Inflammatory macrophage (primary cell): ENCODE results near the gene MFSD11.
"Not testable (repeated sequence)": the region's sequence is repeated elsewhere in the genome, so short reads cannot be mapped to it uniquely, and the experiment has no call there.

Source experiments
- DNase-seq, 2 donors: peaks; one replicate each; pipeline ENCODE4 v3.0.0-alpha.2; 2020 to 2022
- total RNA-seq, 18 experiments: gene quantifications; one replicate each; lab custom pipeline; 2026; ENCODE audit warnings: mixed read lengths in 6 of 18, inconsistent platforms in 2 of 18; lab: John Stamatoyannopoulos, UW

Gene MFSD11
- 20.0 to 54.3 (median 41.2) reads per million in 18 experiments for total RNA-seq

DNA sequence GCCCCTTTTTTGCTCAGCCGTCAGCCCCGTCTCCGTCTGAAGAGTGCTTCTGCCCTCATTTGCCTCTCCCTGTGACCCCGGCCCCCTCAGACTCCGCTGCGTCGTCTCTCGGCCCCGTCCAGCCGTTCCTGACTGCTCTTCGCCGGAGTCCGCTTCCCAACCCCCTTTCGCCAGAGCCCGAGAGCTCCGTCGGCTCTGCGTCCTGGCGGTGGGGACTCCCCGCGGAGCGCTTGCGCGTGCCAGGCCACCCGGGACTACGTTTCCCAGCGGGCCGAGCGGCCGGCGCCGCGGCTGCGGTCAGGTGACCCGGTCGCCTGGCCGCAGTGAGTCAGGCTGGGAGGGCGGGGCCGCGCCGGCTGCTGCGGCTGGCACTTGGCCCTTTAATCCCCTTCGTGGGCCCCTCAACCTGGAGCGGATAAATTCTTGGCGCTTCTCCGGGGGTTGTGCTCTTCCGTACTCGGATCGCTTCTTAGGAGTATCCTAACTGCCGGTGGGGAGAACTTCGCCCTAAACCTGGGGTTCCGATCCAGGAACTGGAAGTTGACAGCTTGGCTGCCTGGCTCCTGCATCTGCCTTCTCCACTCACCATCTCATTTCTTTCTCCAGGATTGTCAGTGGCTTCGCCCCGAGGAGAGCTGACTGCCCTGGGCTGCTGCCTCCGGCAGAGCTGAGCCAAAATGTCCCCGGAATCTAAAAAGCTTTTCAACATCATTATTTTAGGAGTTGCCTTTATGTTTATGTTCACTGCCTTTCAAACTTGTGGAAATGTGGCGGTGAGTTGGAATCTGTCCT, at the start of gene MFSD11:
MFSD11 (plus strand) TSS at position 444 of the 792 bp plus-strand sequence; CDS start at position 678, 234 bp downstream.
- DNase-seq: peak; percentile 90 to 94

DNA sequence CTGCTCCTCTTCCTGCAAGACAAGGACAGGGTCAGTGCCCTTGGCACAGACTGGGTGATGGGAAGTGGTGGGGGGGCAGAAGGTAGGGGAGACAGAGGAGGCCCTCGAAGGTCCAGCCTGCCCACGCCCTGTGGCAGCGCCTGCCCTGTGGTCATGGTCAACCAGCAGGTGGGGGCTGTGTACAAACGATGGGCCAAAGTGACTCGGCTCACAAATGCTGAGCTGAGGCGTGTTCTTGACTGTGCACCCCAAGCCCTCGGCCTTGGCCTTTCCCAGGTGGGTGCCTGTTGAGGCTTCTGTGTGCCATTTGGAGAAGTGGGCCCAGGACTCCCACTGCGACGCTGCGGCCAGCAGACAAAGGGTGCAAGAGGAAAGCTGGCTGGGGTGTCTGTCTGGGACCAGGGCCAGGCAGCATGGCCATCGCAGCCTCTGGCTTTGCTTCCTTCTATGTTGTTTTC, 49.7 kb upstream of the MFSD11 start:
- DNase-seq: no peak

DNA sequence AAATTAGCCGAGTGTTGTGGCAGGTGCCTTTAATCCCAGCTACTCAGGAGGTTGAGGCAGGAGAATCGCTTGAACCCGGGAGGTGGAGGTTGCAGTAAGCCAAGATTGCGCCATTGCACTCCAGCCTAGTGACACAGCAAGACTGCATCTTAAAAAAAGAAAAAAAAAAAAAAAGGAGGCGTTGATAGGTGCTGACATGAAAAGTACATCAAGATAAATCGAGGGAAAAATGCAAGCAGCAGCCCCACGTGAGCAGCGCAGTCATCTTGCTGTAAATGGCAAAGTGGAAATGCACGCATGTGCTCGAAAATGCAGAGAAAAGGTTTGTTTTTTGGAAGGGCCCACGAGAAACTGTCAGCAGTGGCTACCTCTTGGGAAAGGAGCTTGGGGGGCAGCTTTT, 48.1 kb upstream of the MFSD11 start:
- DNase-seq: no peak

DNA sequence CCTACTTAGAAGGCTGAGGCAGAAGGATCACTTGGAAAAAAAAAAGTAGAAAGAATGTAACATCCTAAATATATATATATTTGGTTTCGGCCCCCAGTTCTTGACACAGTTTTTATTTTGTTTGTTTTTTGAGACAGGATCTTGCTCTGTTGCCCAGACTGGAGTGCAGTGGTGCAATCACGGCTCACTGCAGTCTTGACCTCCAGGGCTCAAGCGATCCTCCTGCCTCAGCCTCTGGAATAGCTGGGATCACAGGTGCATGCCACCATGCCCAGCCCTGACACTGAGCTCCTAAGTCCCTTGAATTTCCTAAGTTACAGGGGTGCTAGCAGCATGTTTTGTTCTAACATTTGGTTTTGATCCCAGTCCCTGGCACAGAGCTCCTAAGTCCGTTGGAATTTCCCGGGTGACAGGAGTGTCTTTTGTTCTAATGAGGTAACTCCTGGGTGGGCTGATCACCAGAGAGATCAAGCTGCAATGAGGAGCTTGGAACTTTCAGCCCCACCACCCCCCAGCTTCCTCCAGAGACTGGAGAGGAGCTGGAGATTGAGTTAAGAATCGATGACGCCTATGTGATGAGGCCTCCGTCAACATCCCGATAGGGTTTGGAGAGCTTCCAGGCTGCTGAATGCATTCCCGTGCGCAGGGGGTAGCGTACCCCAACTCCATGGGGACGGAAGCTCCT, 47.2 kb upstream of the MFSD11 start:
- no peak for DNase-seq

DNA sequence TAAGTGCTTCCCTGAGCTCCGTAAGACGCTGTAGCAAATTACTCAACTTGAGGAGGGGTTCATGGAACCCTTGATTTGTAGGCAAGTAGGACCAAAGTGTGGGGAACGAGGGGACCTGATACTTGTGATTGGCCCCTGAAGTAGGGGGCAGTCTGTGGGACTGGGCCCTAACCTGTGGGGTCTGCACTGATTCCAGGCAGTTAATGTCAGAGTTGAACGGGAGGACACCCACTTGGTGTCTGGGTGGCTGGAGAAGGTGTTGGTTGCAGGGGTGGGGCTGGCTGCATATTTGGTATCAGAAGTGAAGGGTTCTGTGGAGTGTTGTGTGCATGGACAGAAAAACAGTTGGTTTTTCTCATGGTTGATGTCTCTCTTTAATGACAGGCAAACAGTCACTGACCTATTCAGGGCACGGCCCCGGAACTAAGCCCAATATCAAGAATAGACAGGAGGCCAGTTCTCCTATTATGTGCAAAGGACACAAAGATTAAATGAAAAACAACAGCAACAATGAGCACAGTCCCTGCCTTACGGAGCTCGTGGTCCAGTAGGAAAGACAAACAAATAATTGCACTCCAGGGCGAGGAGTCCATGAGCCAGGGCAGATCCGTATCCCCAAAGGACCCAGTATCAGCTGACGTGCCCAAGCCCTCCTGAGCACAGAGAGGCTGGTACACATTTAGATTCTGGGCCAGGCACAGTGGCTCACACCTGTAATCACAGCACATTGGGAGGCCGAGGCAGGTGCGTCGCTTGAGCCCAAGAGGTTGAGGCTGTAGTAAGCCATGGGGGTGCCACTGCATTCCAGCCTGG, 46.3 kb upstream of the MFSD11 start:
- no peak for DNase-seq

DNA sequence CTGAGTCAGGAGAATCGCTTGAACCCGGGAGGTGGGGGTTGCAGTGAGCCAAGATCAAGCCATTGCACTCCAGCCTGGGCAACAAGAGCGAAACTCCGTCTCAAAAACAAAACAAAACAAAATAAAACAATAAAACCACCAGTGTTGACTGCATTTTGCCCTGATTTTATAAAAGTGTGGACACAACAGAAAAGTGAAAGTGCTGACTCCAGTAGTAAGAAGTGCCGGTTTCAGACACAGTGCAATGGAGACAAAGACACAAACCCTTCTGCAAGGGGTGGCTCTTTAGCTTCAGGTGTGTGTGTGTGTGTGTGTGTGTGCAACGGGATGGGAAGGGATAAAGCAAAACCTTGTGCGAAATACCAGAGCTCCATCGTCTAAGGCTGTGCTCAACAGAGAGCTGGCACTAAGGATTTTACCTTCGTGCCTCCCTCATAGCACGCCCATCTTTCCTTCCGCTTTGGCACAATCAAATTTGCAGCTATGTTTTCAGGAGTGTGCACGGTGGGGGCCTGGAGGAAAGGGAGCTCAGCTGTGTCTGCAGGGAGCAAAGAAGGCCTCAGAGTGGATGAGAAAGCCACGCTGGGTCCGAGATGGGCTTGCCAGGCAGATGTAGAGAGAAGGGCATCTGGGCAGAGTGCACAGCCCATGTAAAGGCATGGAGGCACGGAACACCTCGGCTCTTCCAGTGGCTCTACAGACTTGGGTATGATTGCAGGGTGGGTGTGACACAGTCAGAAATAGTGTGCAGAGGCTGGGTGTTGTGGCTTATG, 42.7 kb upstream of the MFSD11 start:
- no peak for DNase-seq

DNA sequence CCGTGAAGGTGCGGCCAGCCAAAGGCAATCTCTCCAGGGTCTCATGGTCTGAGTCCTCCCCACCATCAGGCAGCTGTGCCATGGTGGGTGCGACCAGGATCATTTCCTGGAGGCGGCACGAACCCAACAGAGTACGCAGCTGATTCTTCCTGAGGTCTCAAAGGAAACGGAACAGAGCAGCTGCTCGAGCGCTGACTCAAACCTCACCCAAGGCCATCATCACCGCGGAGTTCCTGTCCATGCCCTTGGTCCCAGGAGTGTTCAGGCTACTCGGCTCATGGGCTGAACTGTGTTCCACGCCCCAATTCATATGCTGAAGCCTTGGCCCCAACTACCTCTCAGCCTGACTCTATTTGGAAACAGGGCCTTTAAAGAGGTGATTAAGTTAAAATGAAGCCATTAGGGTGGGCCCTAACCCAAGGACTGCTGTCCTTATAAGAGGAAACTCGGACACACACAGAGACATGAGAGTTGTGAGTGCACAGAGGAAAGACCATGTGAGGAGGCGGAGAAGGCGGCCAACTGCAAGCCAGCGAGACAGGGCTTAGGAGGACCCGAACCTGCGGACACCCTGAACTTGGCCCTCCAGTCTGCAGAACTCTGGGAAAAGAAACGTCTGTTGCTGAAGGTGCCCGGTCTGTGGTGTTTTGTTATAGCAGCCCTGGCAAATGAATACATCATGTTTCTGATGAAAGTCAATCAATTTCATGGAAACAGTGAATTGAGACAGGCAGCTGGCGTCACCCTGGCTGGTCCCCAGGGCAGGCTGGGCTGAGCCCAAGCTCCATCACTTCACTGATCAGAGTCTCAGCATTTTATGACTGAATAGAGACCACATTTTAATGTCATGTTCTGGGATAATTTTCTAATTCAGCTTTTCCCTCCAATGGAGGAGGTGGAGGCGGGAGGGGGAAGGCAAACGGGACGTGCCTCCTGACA, 40.9 kb upstream of the MFSD11 start:
- DNase-seq: no peak

DNA sequence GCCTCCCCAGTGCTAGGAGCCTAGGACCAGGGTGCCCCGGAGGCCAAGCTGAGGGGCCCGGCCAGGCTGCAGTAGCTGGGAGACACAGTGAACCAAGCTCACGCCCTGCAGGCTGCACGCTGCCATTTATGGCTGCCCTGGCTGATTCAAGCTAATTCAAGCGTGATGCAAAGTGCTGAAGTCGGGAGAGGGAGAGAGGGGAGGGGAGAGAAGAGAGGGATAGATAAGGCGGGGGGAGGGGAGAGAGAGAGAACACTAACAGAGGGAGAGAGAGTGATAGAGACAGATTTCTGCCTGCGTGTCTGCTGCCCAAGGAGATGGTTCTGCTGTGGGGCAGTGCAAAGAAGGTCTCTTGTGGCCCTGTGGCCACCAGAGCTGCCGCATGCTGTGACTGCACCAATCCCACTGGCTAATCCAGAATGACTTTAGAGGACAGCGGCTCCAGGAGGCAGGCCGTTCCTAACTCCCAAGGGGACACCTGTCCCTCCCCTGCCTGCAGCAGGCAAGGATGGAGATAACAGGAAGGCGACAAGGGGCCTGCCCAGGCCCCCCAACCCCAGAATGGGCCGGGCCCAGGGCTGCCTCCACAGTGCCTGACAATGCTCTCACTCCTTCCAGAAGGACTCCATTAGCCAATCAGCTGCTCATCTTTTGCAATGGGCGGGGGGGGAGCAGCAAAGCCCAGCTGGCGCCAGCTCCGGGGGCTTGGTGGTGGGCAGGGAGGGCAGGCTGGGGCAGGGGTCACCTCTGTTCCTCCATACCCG, 40.0 kb upstream of the MFSD11 start:
- DNase-seq: no peak

DNA sequence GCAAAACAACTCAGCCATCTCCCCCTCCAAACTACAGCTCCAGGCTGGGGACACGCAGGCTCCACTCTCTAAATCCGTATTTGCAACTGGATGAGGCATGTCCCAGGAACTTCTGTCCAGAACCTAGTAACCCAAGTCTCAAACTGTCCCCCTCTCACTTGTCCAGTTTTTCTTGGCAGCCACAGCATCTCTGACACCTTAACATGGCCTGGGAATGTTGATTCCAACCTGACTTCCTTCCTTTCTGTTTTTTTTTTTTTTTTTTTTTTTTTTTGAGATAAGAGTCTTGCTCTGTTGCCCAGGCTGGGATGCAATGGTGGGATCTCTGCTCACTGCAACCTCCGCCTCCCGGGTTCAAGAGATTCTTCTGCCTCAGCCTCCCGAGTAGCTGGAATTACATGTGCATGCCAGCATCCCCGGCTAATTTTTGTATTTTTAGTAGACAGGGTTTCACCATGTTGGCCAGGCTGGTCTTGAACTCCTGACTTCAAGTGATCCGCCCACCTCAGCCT, 39.4 kb upstream of the MFSD11 start:
- not testable (repeated sequence) for DNase-seq

DNA sequence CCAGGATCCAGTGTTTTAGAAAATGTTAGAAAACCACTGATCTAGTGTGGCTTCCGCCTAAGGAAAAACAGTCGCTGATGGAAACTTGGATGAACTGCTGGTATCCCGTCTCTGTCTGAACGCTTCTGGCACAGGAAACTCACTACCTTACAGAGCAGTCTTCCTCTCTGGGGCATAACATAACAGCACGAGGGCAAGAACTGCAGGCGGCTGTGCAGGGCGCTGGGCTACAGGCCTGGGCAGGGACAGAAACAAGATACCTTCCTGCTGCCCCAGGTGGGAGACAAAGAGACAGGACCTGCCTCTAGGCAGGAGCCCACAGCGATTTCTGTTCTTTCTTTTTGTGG, 37.7 kb upstream of the MFSD11 start:
- DNase-seq: no peak

DNA sequence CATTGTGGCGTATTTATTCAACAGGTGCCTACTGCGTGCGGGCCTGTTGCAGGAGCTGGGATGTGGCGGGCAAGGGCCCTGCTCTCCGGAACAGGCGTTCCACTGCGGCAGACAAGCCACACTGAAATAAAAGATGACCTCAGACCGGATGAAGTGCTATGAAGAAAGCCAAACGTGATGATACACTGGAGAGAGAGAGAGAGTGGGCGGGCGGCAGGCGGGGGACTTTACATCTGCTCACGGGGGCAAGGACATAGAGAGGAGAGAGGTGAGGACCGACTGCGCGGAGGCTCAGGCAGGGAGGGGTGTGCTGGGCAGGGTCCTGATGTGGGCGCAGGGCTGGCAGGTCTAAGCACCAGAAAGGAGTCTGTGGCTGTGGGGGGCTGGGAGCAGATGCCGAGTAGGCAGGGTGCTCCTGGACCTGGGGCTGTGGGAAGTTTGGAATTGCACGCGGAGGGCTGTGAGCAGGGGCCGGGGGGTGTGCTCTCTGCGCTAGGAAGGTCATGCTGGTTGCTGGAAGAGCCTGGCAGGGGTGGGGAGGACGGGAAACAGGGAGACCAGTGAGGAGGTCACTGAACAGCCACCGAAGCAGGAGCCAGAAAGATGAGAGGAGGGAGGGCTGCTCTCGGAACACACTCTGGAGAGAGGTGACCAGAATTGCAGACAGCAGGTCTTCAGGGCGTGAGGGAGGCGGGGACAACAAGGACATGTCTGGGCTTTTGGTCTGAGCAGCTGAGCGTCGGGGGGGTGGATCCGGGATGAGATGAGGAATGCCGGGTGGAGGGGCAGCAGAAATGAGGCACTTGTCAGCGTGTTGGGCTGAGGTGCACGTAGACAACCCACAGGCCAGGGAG, 37.1 kb upstream of the MFSD11 start:
- DNase-seq: no peak

DNA sequence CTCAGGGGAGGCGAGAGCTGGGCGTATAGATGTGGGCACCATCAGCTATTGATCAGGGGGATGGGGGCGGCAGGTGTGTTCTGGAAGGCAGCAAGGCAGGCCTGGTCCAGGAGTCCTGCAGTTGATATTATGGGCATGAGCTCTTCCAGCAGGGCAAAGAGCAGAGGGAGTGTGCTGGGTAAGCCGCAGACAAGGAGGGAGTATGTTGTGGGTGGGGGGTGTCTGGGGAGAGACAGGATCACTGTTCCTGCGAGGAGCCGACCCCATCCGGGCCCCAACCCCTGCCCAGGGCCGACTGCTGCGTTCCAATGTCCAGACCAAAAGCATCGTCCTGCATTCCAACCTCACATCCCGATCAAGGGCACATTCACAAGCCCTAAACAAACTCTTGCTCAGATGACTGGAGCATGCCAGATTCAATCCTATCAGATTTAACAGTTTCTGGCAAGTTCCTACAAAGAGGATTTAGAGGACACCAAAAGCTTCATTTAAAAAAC, 36.4 kb upstream of the MFSD11 start:
- no peak for DNase-seq

DNA sequence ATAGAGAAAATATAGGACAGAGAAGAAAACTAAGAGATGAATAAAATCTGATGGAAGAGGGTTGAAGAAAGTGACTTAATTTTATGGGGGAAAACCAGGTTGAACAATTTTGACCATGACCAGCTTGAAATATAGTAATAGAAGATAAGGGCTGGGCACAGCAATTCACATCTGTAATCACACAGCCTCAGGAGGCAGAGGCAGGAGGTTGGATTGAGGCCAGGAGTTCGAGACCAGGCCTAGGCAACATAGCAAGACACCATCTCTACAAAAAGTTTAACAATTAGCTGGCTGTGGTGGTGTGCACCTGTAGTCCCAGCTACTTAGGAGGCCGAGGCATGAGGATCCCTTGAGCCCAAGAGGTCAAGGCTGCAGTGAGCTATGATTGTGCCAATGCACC, 35.8 kb upstream of the MFSD11 start:
- no peak for DNase-seq

DNA sequence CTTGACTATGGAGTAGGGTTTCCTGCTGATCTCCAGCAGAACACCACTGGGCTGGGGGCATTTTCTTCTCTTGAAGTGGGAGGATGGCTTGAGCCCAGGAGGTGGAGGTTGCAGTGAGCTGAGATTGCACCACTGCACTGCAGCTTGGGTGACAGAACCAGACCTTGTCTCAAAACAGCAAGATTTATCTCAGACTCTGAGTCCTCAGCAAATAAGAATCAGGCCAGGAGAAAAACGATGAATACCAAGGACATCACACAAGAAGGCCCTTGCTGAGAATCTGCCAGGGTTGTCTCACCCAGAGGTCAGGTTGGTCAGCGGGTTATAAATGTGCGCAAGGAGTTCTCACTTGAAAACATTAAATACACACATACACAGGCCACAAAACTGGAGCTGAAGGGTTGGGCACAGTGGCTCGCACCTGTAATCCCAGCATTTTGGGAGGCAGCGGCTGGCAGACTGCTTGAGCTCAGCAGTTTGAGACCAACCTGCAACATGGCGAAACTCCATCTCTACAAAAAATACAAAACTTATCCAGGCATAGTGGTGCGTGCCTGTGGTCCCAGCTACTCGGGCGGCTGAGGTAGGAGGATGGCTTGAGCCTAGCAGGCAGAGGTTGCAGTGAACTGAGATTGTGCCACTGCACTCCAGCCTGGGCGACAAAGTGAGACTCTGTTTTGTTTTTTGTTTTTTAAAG, 34.8 kb upstream of the MFSD11 start:
- no peak for DNase-seq

DNA sequence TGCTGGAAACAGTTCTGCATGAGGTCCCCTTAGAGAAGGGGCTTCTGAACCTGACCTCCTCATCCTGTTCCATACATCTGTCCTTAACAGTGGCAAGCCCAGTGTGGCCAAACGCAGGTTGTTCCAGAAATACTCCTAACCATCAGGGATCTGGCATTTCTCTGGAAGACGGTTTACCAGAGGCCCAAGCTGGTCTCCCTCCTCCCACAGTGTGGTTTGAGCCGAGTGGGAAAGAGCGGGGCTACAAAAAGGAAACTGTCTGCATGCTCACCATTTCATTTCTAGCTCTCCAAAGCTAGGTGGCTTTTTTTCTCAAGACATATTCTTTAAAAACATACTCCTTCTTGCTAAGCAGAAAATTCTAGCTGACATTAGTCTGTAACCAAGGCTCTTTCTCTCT, 33.1 kb upstream of the MFSD11 start:
- no peak for DNase-seq

DNA sequence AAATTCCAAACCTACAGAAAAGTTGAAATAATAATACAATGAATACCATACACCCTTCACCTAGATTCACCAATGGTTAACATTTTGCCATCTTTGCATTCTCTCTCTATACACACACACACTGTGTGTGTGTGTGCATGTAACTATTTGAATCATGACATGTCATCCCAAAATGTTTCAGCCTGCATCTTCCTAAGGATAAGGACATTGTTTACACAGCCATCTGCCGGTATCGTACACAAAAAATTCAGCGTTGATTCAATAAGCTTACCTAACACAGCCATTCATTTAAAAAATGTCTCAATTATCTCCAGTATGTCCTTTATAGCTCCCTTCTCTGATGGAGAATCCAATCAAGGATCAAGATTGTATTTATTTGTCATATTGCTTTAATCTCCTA, 31.1 kb upstream of the MFSD11 start:
- no peak for DNase-seq

DNA sequence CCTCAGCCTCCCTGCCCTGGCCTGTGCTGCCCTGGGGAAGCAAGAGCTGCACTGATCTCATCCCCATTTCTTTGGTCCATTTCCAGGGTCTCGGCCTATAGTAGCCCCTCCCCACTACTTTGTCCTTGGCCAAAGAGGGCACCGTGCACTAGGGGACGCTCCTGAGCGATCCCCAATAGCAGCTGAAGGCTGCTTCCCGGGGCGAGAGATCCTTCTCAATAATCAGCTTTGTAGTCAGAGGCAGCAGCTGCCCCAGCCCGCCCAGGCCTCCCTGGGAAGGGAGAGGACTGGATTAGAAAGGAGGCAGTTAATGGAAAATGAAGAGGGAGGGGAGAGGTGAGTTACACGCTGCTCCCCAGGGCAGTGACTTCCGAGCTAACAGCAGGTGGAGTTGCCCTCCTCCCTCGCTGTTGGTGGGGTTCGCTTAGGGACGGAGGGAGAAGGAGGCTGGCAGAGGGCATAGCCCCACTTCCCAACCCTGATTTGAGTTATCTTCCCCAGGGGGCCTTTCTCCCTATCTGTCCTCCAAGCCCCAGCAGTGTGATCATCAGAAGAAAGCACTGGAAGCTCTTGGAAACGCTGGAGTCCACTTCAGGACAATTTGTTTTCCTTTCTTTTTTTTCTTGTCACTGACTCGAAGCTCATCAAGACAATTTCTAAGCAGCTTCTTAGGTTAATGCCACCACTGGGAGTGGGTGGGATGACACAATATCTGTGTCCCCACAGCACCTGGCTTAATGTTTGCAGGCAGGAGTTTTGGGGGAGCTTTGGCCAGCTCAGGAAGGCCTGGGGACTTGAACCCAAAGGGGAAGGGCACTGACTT, 29.7 kb upstream of the MFSD11 start:
- DNase-seq: no peak
